Activated naive CD4-positive, alpha-beta T cell treated with anti-CD3 and anti-CD28 coated beads, Interleukin-2, amount 50 U/mL, for 16 hours (primary cell): Measurements from ENCODE around the gene PCP4L1.

Source experiments
- DNase-seq: peaks from one replicate; pipeline ENCODE4 v3.0.0-alpha.2; 2020

PCP4L1 gene

DNA sequence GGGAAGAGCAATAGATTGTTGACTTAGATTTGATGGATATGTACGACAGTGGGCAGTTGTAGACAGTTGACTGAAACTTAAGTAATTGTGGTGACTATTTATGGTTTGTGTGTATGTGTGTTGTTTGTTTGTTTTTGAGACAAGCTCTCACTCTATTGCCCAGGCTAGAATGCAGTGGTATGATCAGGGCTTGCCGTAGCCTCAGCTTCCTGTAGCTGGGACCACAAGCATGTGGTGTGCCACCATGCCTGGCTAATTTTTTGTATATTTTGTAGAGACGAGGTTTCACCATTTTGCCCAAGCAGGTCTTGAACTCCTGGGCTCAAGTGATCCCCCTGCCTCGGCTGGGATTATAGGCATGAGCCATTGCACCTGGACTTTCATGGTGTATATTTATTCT lies 65.5 kb downstream of the PCP4L1 start:
- DNase-seq = no peak

DNA sequence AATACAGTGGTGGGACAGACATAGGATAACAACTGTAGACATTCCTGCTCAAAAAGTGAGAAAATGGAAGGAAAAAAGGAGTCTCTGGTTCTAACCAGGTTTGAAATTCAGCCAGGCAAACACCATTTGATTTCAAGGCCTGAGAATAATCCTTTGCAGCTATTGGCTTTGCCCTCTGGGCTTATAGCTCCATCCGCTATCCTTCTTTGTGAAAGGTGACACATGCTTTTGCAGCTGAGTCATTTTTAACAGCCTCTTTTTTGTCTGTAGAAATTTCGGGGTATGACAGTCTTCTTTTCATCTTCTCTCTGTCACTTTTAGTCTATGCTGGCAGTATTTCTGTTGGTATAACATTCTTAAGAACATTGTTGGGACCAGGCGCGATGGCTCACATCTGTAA lies 71.8 kb downstream of the PCP4L1 start:
- no peak for DNase-seq

DNA sequence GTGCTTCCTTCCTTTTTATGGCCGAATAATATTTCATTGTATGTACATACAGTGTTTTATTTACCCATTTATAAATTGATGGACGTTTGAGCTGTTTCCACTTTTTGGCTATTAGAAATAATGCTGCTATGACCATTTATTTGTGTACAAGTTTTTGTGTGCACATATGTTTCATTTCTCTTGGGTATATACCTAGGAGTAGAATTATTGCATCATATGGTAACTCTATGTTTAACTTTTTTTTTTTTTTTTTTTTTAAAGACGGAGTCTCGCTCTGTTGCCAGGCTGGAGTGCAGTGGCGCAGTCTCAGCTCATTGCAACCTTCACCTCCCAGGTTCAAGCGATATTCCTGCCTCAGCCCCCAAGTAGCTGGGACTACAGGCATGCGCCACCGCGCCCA lies 74.6 kb downstream of the PCP4L1 start:
- no peak for DNase-seq
